A549 (cell line): ENCODE results near the gene ZNF135. TPM values are rescaled to one million over a fixed set of nuclear protein-coding genes. Genes with fewer than 3 reads are reported as not detected.

Experiments used
- ATAC-seq, 2 experiments: fragments of 200-7000 bp in 1 of 2; fragments of >200 bp in 1 of 2; cut with Nextera tagmentation in 1 of 2; cut with Tn5 transposase in 1 of 2; 3 replicates each; pipeline versions ENCODE4 v1.8.0 to v1.9.1; 2018 to 2020; ENCODE audit warnings: mild to moderate bottlenecking in 1 of 2, moderate library complexity in 1 of 2
- CTCF ChIA-PET: fragments of 300-600 bp; sonication (Branson Sonifier 250); formaldehyde crosslinking; extraction: SDS; loops from one replicate; lab custom pipeline; 2021; ENCODE audit warnings: antibody characterized with exemption, inconsistent platforms; lab: Yijun Ruan, JAX
- POLR2A ChIA-PET: fragments of 350-600 bp; formaldehyde crosslinking; extraction: SDS; loops from one replicate; lab custom pipeline; 2021; ENCODE audit warnings: antibody characterized with exemption, inconsistent platforms; lab: Yijun Ruan, JAX
- DNase-seq, 2 experiments: peaks; one replicate each; pipeline versions ENCODE4 v3.0.0 to v3.0.0-alpha.2; 2011 to 2016; ENCODE audit warnings: low read depth in 1 of 2, low spot score in 1 of 2
- FAIRE-seq: peaks from 2 replicates; lab custom pipeline; 2011; peaks lifted over from hg19 to GRCh38; lab: Jason Lieb, UNC
- H3K27ac ChIP-seq, 2 experiments: fragments of >200 bp; sonication (Bioruptor Twin); formaldehyde crosslinking; 3 replicates each; pipeline ENCODE4 v1.5.1; 2016 to 2017
- H3K4me1 ChIP-seq: fragments of >200 bp; sonication (Bioruptor Twin); formaldehyde crosslinking; 3 replicates; pipeline ENCODE4 v1.6.1; 2016
- H3K4me2 ChIP-seq: fragments of >200 bp; sonication (Bioruptor Twin); formaldehyde crosslinking; 3 replicates; pipeline ENCODE4 v1.6.1; 2016
- H3K4me3 ChIP-seq: fragments of >200 bp; sonication (Bioruptor Twin); formaldehyde crosslinking; 3 replicates; pipeline ENCODE4 v1.5.1; 2016
- H3K9me3 ChIP-seq: fragments of >200 bp; sonication (Bioruptor Twin); formaldehyde crosslinking; 3 replicates; pipeline ENCODE4 v1.6.1; 2016
- CBX2 ChIP-seq: fragments of 200-600 bp; sonication (generic); IDR thresholded peaks from 2 replicates; pipeline ENCODE4 v1.6.1; 2016; ENCODE audit warnings: low read depth, mild to moderate bottlenecking, borderline replicate concordance
- CBX8 ChIP-seq: fragments of 200-600 bp; sonication (generic); IDR thresholded peaks from 2 replicates; pipeline ENCODE4 v1.6.1; 2016
- ESRRA ChIP-seq: fragments of 150-350 bp; IDR thresholded peaks from 2 replicates; pipeline ENCODE4 v1.6.1; 2014; ENCODE audit warnings: mild to moderate bottlenecking, low read length, borderline replicate concordance
- FOSB ChIP-seq: fragments of 250-450 bp; sonication (Bioruptor Pico); IDR thresholded peaks from 2 replicates; pipeline ENCODE4 v1.5.0; 2020; ENCODE audit warnings: mild to moderate bottlenecking, moderate library complexity
- HEYL ChIP-seq: fragments of 250-450 bp; sonication (Bioruptor Pico); IDR thresholded peaks from 2 replicates; pipeline ENCODE4 v1.8.0; 2021; ENCODE audit warnings: mild to moderate bottlenecking, moderate library complexity
- JUN ChIP-seq, 2 experiments: fragments of >200 bp; sonication (Bioruptor Twin); formaldehyde crosslinking; IDR thresholded peaks; 2 replicates in 1 of 2; 3 replicates in 1 of 2; pipeline ENCODE4 v1.6.1; 2016 to 2017
- KDM5A ChIP-seq: fragments of 200-600 bp; sonication (generic); IDR thresholded peaks from 2 replicates; pipeline ENCODE4 v1.6.1; 2016; ENCODE audit warnings: antibody characterized with exemption, mild to moderate bottlenecking
- MAFK ChIP-seq: fragments of 450-650 bp; IDR thresholded peaks from 2 replicates; pipeline ENCODE4 v1.6.1; 2014; ENCODE audit not compliant: partially characterized antibody
- NPAS2 ChIP-seq: fragments of 250-450 bp; sonication (Bioruptor Pico); IDR thresholded peaks from 2 replicates; pipeline ENCODE4 v1.8.0; 2022; ENCODE audit warnings: mild to moderate bottlenecking, moderate library complexity, borderline replicate concordance
- PBX3 ChIP-seq: IDR thresholded peaks from 2 replicates; pipeline ENCODE4 v1.6.1; 2012
- PHF8 ChIP-seq: fragments of 200-600 bp; sonication (generic); IDR thresholded peaks from 2 replicates; pipeline ENCODE4 v1.6.1; 2016; ENCODE audit warnings: low read depth, mild to moderate bottlenecking, antibody characterized with exemption, moderate library complexity, borderline replicate concordance
- POLR2AphosphoS2 ChIP-seq: conservative IDR thresholded peaks from 2 replicates; pipeline ENCODE4 v1.6.1; 2012; ENCODE audit warnings: low read length, improper control_type of control experiment, inconsistent platforms
- RAD21 ChIP-seq, 2 experiments: fragments of >200 bp in 1 of 2; sonication (Bioruptor Twin) in 1 of 2; formaldehyde crosslinking in 1 of 2; IDR thresholded peaks in 1 of 2; conservative IDR thresholded peaks in 1 of 2; 2 replicates in 1 of 2; 3 replicates in 1 of 2; pipeline ENCODE4 v1.6.1; 2012 to 2018; ENCODE audit warnings: inconsistent platforms in 1 of 2
- RFX5 ChIP-seq: fragments of 450-650 bp; IDR thresholded peaks from 2 replicates; pipeline ENCODE4 v1.7.1; 2014; ENCODE audit warnings: antibody characterized with exemption, mild to moderate bottlenecking, moderate library complexity
- SREBF2 ChIP-seq: fragments of 450-650 bp; IDR thresholded peaks from 2 replicates; pipeline ENCODE4 v1.6.1; 2014; ENCODE audit warnings: mild to moderate bottlenecking, moderate library complexity
- USF2 ChIP-seq: fragments of 450-650 bp; IDR thresholded peaks from 2 replicates; pipeline ENCODE4 v1.6.1; 2014; ENCODE audit warnings: antibody characterized with exemption
- ZNF302 ChIP-seq: fragments of 250-450 bp; sonication (Bioruptor Pico); IDR thresholded peaks from 2 replicates; pipeline ENCODE4 v1.9.0; 2021; ENCODE audit warnings: inconsistent platforms, mild to moderate bottlenecking, moderate library complexity
- WGBS: methylation state at CpG from one replicate; pipeline ENCODE4 v1.1.6; 2017; ENCODE audit errors: missing lambda C conversion rate; 5-methylcytosine and 5-hydroxymethylcytosine counted together
- polyA plus RNA-seq, 4 experiments: library from polyadenylated mRNA; depleted of rRNA in 3 of 4; stranded (reverse); fragments of >200 nt; fragmentation: RNase III in 1 of 4; extraction: RNeasy Plus Mini Kit Qiagen cat#74134 plus additional on column Dnase treatment in 1 of 4; gene quantifications; 2 replicates in 3 of 4; 3 replicates in 1 of 4; pipeline ENCODE4 v1.2.3, GENCODE V29; 2011 to 2017
- TF ChIP-seq, protein P1 (sequence below): fragments of 250-450 bp; sonication (Bioruptor Pico); IDR thresholded peaks from 2 replicates; pipeline ENCODE4 v1.5.0; 2021; ENCODE audit warnings: mild to moderate bottlenecking, moderate library complexity, borderline replicate concordance
- TF ChIP-seq, protein P2 (sequence below): fragments of 200-600 bp; sonication (generic); IDR thresholded peaks from 2 replicates; pipeline ENCODE4 v1.6.1; 2016; ENCODE audit warnings: antibody characterized with exemption, mild to moderate bottlenecking, moderate library complexity
- TF ChIP-seq, protein P3 (sequence below): fragments of >200 bp; sonication (Bioruptor Twin); formaldehyde crosslinking; IDR thresholded peaks from 3 replicates; pipeline ENCODE4 v1.5.1; 2016
- TF ChIP-seq, protein P4 (sequence below): IDR thresholded peaks from 2 replicates; pipeline ENCODE4 v1.6.1; 2012

The ZNF135 gene
- polyA plus RNA-seq, 2 of the 4 experiments (the other 2 are of a cell fraction) = not detected

- H3K27ac ChIP-seq = no peak overlapping the region
- 53% methylated on average over 30 of the region's 30 CpGs for WGBS
- FAIRE-seq (no peak), ATAC-seq (peak in 1 of 2 experiments; percentile 71; a peak in 3 of 6 replicates), DNase-seq (peak; percentile 18 to 55)
- H3K4me3 ChIP-seq = no peak overlapping the region
- H3K9me3 ChIP-seq = peaks cover 89% of the 10 kb centered on the region
- no peak overlapping the region for H3K4me2 ChIP-seq
- TF ChIP-seq RAD21 (conservative IDR thresholded peaks at IDR 0.05 in 1 of 2, IDR thresholded peaks at IDR 0.05 in 1 of 2) (peak in 1 of 2 experiments; percentile 45; a peak in 2 of 5 replicates), FOSB (no peak), ZNF302 (CRISPR knock-in tag) (no peak)
- H3K4me1 ChIP-seq = no peaks in the 10 kb centered on the region
- CTCF ChIA-PET = interaction anchor here (1.5 kb wide), 1 partner anchor 10 kb away, joined by 4 read pairs; no protein-coding TSS in a partner anchor
- POLR2A ChIA-PET = no interaction called here
These were observed 37.4 kb upstream of the ZNF135 start for GRCh38 chr19:58021541-58022282.

DNA sequence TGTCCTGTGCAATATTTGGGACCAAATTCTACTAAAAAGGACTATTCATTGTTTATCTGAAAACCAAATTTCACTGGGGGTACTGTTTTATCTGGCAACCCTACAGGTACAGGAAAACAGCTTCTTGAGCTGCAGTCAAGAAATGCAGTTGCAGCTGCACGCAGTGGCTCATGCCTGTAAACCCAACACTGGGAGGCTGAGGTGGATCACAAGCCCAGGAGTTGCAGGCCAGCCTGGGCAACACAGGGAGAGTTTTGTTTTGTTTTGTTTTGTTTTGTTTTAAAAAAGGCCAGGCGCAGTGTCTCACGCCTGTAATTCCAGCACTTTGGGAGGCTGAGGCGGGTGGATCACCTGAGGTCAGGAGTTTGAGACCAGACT lies 36.8 kb upstream of the ZNF135 start:
- H3K4me1 ChIP-seq = no peaks in the 10 kb centered on the region
- 39% methylated on average over 4 of the region's 4 CpGs for WGBS
- H3K4me2 ChIP-seq = no peak overlapping the region
- no peak overlapping the region for H3K27ac ChIP-seq
- ChIA-PET CTCF (interaction anchor here (1.5 kb wide), 1 partner anchor 11 kb away, joined by 4 read pairs; no protein-coding TSS in a partner anchor), POLR2A (no interaction called here)
- DNase-seq (no peak), FAIRE-seq (no peak), ATAC-seq (no peak)
- H3K4me3 ChIP-seq = no peak overlapping the region
- no peak for TF ChIP-seq ESRRA
- TF ChIP-seq, protein P1, sequence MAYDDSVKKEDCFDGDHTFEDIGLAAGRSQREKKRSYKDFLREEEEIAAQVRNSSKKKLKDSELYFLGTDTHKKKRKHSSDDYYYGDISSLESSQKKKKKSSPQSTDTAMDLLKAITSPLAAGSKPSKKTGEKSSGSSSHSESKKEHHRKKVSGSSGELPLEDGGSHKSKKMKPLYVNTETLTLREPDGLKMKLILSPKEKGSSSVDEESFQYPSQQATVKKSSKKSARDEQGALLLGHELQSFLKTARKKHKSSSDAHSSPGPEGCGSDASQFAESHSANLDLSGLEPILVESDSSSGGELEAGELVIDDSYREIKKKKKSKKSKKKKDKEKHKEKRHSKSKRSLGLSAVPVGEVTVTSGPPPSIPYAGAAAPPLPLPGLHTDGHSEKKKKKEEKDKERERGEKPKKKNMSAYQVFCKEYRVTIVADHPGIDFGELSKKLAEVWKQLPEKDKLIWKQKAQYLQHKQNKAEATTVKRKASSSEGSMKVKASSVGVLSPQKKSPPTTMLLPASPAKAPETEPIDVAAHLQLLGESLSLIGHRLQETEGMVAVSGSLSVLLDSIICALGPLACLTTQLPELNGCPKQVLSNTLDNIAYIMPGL (CRISPR knock-in tag) = no peak
- TF ChIP-seq, protein P2, sequence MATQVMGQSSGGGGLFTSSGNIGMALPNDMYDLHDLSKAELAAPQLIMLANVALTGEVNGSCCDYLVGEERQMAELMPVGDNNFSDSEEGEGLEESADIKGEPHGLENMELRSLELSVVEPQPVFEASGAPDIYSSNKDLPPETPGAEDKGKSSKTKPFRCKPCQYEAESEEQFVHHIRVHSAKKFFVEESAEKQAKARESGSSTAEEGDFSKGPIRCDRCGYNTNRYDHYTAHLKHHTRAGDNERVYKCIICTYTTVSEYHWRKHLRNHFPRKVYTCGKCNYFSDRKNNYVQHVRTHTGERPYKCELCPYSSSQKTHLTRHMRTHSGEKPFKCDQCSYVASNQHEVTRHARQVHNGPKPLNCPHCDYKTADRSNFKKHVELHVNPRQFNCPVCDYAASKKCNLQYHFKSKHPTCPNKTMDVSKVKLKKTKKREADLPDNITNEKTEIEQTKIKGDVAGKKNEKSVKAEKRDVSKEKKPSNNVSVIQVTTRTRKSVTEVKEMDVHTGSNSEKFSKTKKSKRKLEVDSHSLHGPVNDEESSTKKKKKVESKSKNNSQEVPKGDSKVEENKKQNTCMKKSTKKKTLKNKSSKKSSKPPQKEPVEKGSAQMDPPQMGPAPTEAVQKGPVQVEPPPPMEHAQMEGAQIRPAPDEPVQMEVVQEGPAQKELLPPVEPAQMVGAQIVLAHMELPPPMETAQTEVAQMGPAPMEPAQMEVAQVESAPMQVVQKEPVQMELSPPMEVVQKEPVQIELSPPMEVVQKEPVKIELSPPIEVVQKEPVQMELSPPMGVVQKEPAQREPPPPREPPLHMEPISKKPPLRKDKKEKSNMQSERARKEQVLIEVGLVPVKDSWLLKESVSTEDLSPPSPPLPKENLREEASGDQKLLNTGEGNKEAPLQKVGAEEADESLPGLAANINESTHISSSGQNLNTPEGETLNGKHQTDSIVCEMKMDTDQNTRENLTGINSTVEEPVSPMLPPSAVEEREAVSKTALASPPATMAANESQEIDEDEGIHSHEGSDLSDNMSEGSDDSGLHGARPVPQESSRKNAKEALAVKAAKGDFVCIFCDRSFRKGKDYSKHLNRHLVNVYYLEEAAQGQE = no peak
- TF ChIP-seq PBX3 = no peak
- no peak for TF ChIP-seq JUN (IDR thresholded peaks at IDR 0.05)
- no peak for TF ChIP-seq KDM5A
- TF ChIP-seq USF2 = no peak
- TF ChIP-seq HEYL (CRISPR knock-in tag) = no peak
- TF ChIP-seq, protein P3, sequence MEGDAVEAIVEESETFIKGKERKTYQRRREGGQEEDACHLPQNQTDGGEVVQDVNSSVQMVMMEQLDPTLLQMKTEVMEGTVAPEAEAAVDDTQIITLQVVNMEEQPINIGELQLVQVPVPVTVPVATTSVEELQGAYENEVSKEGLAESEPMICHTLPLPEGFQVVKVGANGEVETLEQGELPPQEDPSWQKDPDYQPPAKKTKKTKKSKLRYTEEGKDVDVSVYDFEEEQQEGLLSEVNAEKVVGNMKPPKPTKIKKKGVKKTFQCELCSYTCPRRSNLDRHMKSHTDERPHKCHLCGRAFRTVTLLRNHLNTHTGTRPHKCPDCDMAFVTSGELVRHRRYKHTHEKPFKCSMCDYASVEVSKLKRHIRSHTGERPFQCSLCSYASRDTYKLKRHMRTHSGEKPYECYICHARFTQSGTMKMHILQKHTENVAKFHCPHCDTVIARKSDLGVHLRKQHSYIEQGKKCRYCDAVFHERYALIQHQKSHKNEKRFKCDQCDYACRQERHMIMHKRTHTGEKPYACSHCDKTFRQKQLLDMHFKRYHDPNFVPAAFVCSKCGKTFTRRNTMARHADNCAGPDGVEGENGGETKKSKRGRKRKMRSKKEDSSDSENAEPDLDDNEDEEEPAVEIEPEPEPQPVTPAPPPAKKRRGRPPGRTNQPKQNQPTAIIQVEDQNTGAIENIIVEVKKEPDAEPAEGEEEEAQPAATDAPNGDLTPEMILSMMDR = no peak
- TF ChIP-seq NPAS2 (CRISPR knock-in tag) = no peak
- no peak for TF ChIP-seq RFX5
- TF ChIP-seq POLR2AphosphoS2 = no peak
- no peak for TF ChIP-seq CBX8
- no peak for TF ChIP-seq PHF8
- no peak for TF ChIP-seq SREBF2
- no peak for TF ChIP-seq MAFK
- TF ChIP-seq RAD21 (conservative IDR thresholded peaks at IDR 0.05 in 1 of 2, IDR thresholded peaks at IDR 0.05 in 1 of 2) = no peak
- no peak for TF ChIP-seq CBX2
- TF ChIP-seq, protein P4, sequence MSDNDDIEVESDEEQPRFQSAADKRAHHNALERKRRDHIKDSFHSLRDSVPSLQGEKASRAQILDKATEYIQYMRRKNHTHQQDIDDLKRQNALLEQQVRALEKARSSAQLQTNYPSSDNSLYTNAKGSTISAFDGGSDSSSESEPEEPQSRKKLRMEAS = no peak
- H3K9me3 ChIP-seq = peaks cover 88% of the 10 kb centered on the region
